H1 (cell line): ENCODE results near the gene NEK2. TPM values are rescaled to one million over a fixed set of nuclear protein-coding genes. Genes with fewer than 3 reads are reported as not detected.
A peak's percentile ranks its signal among the peaks of the same experiment; 100 is the strongest.

Experiments used
- CTCF ChIA-PET: fragments of 300-600 bp; sonication (Branson Sonifier 250); formaldehyde crosslinking; loops from one replicate; lab custom pipeline; 2021; ENCODE audit not compliant: partially characterized antibody; lab: Charles Lee
- POLR2A ChIA-PET: fragments of 300-600 bp; sonication (Branson Sonifier 250); formaldehyde crosslinking; loops from one replicate; lab custom pipeline; 2021; ENCODE audit warnings: inconsistent platforms; ENCODE audit not compliant: partially characterized antibody; lab: Charles Lee
- DNase-seq, 2 experiments: peaks; one replicate each; pipeline versions ENCODE4 v3.0.0 to v3.0.0-alpha.2; 2010 to 2022; ENCODE audit warnings: low spot score in 2 of 2, low read depth in 1 of 2, mixed read lengths in 1 of 2
- FAIRE-seq: peaks from 2 replicates; lab custom pipeline; 2011; peaks lifted over from hg19 to GRCh38; lab: Jason Lieb, UNC
- H2AFZ ChIP-seq: 2 replicates; pipeline ENCODE4 v1.8.1; 2012; ENCODE audit warnings: low read length, inconsistent platforms
- H2AK5ac ChIP-seq: 2 replicates; pipeline ENCODE4 v1.6.1; 2013; ENCODE audit warnings: low read depth, low read length
- H2BK120ac ChIP-seq: replicated peaks from 2 replicates; pipeline ENCODE3; 2013; ENCODE audit warnings: low read depth, low read length, inconsistent platforms
- H2BK12ac ChIP-seq: 2 replicates; pipeline ENCODE4 v1.6.1; 2013; ENCODE audit warnings: low read depth, low read length
- H2BK15ac ChIP-seq: 2 replicates; pipeline ENCODE4 v1.6.1; 2013; ENCODE audit warnings: low read length
- H2BK20ac ChIP-seq: 2 replicates; pipeline ENCODE4 v1.6.1; 2013; ENCODE audit warnings: low read length
- H2BK5ac ChIP-seq: 2 replicates; pipeline ENCODE4 v1.6.1; 2013; ENCODE audit warnings: low read depth, low read length
- H3K14ac ChIP-seq: 2 replicates; pipeline ENCODE4 v1.6.1; 2013; ENCODE audit warnings: inconsistent platforms; ENCODE audit not compliant: insufficient read length
- H3K18ac ChIP-seq: 2 replicates; pipeline ENCODE4 v1.6.1; 2013; ENCODE audit warnings: low read length; ENCODE audit errors: extremely low read depth
- H3K23ac ChIP-seq: 2 replicates; pipeline ENCODE4 v1.6.1; 2013; ENCODE audit warnings: inconsistent platforms; ENCODE audit not compliant: insufficient read length
- H3K23me2 ChIP-seq: 2 replicates; pipeline ENCODE4 v1.6.1; 2013; ENCODE audit warnings: low read depth, low read length
- H3K27ac ChIP-seq: 2 replicates; pipeline ENCODE4 v1.6.1; 2011; ENCODE audit warnings: low read depth, low read length, inconsistent platforms
- H3K27me3 ChIP-seq, 4 experiments: replicated peaks in 1 of 4; 1 replicate in 1 of 4; 2 replicates in 3 of 4; pipeline versions ENCODE4 v1.6.1 to v1.8.1; 2011 to 2013; ENCODE audit warnings: low read length in 3 of 4, mild to moderate bottlenecking in 3 of 4, inconsistent platforms in 2 of 4, mixed read lengths in 2 of 4, moderate library complexity in 1 of 4; ENCODE audit not compliant: control insufficient read depth in 3 of 4, insufficient read depth in 3 of 4; ENCODE audit errors: extremely low read depth in 1 of 4
- H3K36me3 ChIP-seq, 4 experiments: 2 replicates each; pipeline versions ENCODE4 v1.6.1 to v1.8.1; 2011 to 2013; ENCODE audit warnings: mild to moderate bottlenecking in 4 of 4, low read length in 3 of 4, moderate library complexity in 2 of 4, control low read depth in 1 of 4, inconsistent platforms in 1 of 4; ENCODE audit not compliant: insufficient read depth in 4 of 4, control insufficient read depth in 2 of 4
- H3K4ac ChIP-seq: replicated peaks from 2 replicates; pipeline ENCODE3; 2013; ENCODE audit warnings: low read length, low read depth, mixed read lengths, inconsistent platforms; ENCODE audit not compliant: insufficient read length
- H3K4me1 ChIP-seq, 4 experiments: replicated peaks in 1 of 4; 1 replicate in 1 of 4; 2 replicates in 3 of 4; pipeline versions ENCODE4 v1.6.1 to v1.8.1; 2011 to 2013; ENCODE audit warnings: low read length in 3 of 4, inconsistent platforms in 2 of 4, mixed read lengths in 1 of 4; ENCODE audit not compliant: insufficient read depth in 4 of 4, control insufficient read depth in 3 of 4
- H3K4me2 ChIP-seq, 2 experiments: 2 replicates each; pipeline versions ENCODE4 v1.6.1 to v1.8.1; 2011 to 2013; ENCODE audit warnings: low read depth in 2 of 2, low read length in 2 of 2, control low read depth in 1 of 2, inconsistent platforms in 1 of 2, mild to moderate bottlenecking in 1 of 2; ENCODE audit not compliant: insufficient read depth in 1 of 2
- H3K4me3 ChIP-seq, 4 experiments: fragments of 200-600, 300-600 bp in 1 of 4; sonication (generic), shearing (Covaris generic), sonication (Bioruptor Twin) in 1 of 4; 2 replicates each; pipeline versions ENCODE4 v1.5.1 to v1.8.1; 2011 to 2016; ENCODE audit warnings: low read length in 4 of 4, low read depth in 3 of 4, control low read depth in 2 of 4, inconsistent platforms in 2 of 4, mild to moderate bottlenecking in 2 of 4, mixed read lengths in 1 of 4, moderate library complexity in 1 of 4; ENCODE audit not compliant: insufficient read depth in 2 of 4; ENCODE audit errors: extremely low read depth in 1 of 4
- H3K56ac ChIP-seq: replicated peaks from 2 replicates; pipeline ENCODE3; 2013; ENCODE audit warnings: low read depth, mild to moderate bottlenecking, mixed read lengths, low read length, inconsistent platforms; ENCODE audit not compliant: insufficient read length
- H3K79me1 ChIP-seq: 2 replicates; pipeline ENCODE4 v1.6.1; 2013; ENCODE audit warnings: low read depth, low read length, control low read depth
- H3K79me2 ChIP-seq, 2 experiments: 2 replicates each; pipeline versions ENCODE4 v1.6.1 to v1.8.1; 2012 to 2013; ENCODE audit warnings: low read length in 2 of 2, mild to moderate bottlenecking in 2 of 2, inconsistent platforms in 1 of 2; ENCODE audit not compliant: insufficient read depth in 2 of 2, control insufficient read depth in 1 of 2
- H3K9ac ChIP-seq, 4 experiments: replicated peaks in 1 of 4; 1 replicate in 1 of 4; 2 replicates in 3 of 4; pipeline versions ENCODE4 v1.6.1 to v1.8.1; 2011 to 2013; ENCODE audit warnings: low read depth in 3 of 4, low read length in 3 of 4, control low read depth in 2 of 4, mild to moderate bottlenecking in 2 of 4, moderate library complexity in 2 of 4, inconsistent platforms in 1 of 4; ENCODE audit errors: extremely low read depth in 1 of 4
- H3K9me3 ChIP-seq, 2 experiments: 2 replicates each; pipeline versions ENCODE4 v1.6.1 to v1.8.1; 2012 to 2013; ENCODE audit warnings: mild to moderate bottlenecking in 2 of 2, moderate library complexity in 2 of 2, control low read depth in 1 of 2, inconsistent platforms in 1 of 2, low read depth in 1 of 2, low read length in 1 of 2, mixed read lengths in 1 of 2; ENCODE audit not compliant: insufficient read depth in 2 of 2
- H4K20me1 ChIP-seq, 2 experiments: replicated peaks in 1 of 2; 2 replicates each; pipeline versions ENCODE3 to v1.8.1; 2011 to 2013; ENCODE audit warnings: inconsistent platforms in 2 of 2, low read length in 2 of 2, mild to moderate bottlenecking in 1 of 2; ENCODE audit not compliant: insufficient read depth in 2 of 2, control insufficient read depth in 1 of 2
- H4K5ac ChIP-seq: 2 replicates; pipeline ENCODE4 v1.6.1; 2013; ENCODE audit warnings: low read length, low read depth, mixed read lengths, inconsistent platforms; ENCODE audit not compliant: insufficient read length
- H4K8ac ChIP-seq: 2 replicates; pipeline ENCODE4 v1.8.0; 2013; ENCODE audit warnings: mild to moderate bottlenecking, moderate library complexity, low read length, inconsistent platforms; ENCODE audit not compliant: insufficient read depth; ENCODE audit errors: extremely low read depth
- H4K91ac ChIP-seq: replicated peaks from 2 replicates; pipeline ENCODE3; 2013; ENCODE audit warnings: low read length, mixed read lengths, inconsistent platforms; ENCODE audit not compliant: insufficient read length
- FOSL1 ChIP-seq: IDR thresholded peaks from 2 replicates; pipeline ENCODE4 v1.6.1; 2011; ENCODE audit warnings: mild to moderate bottlenecking, low read depth, low read length, moderate library complexity; ENCODE audit not compliant: insufficient read depth
- GTF2F1 ChIP-seq: IDR thresholded peaks from 2 replicates; pipeline ENCODE4 v1.6.1; 2012; ENCODE audit warnings: low read depth, low read length, improper control_type of control experiment, borderline replicate concordance
- JUN ChIP-seq: IDR thresholded peaks from 2 replicates; pipeline ENCODE4 v1.6.1; 2011; ENCODE audit warnings: low read depth, mild to moderate bottlenecking, improper control_type of control experiment, low read length
- PHF8 ChIP-seq: fragments of 200-600 bp; sonication (generic); conservative IDR thresholded peaks from 2 replicates; pipeline ENCODE4 v1.7.1; 2012; ENCODE audit warnings: low read depth, mild to moderate bottlenecking, inconsistent platforms, low read length, moderate library complexity
- RNF2 ChIP-seq: fragments of 200-900, 300-1000 bp; sonication (generic); IDR thresholded peaks from 2 replicates; pipeline ENCODE4 v1.7.1; 2016; ENCODE audit warnings: borderline replicate concordance, low read depth, mild to moderate bottlenecking, antibody characterized with exemption, low read length; ENCODE audit not compliant: poor library complexity, severe bottlenecking; ENCODE audit errors: missing control alignments
- SIX5 ChIP-seq: IDR thresholded peaks from 2 replicates; pipeline ENCODE4 v1.6.1; 2011; ENCODE audit warnings: mild to moderate bottlenecking, low read depth, low read length
- WGBS, 2 experiments: shearing (Covaris generic) in 1 of 2; methylation state at CpG; one replicate each; pipeline versions ENCODE4 v1.1.6 to v1.1.7; 2013 to 2015; ENCODE audit warnings: low lambda C conversion rate in 2 of 2, mixed read lengths in 2 of 2, inconsistent platforms in 1 of 2, low coverage in 1 of 2, missing lambda C conversion rate in 1 of 2; ENCODE audit not compliant: insufficient replicate concordance in 2 of 2, insufficient coverage in 1 of 2, insufficient read length in 1 of 2; ENCODE audit errors: extremely low coverage in 1 of 2, missing lambda C conversion rate in 1 of 2; 5-methylcytosine and 5-hydroxymethylcytosine counted together
- polyA plus RNA-seq, 7 experiments: library from polyadenylated mRNA; depleted of rRNA in 3 of 7; stranded (reverse) in 5 of 7; unstranded in 2 of 7; fragments of >200 nt in 5 of 7; fragments of 200-250 nt in 2 of 7; gene quantifications; 1 replicate in 5 of 7; 2 replicates in 1 of 7; 4 replicates in 1 of 7; pipeline versions ENCODE4 v1.2.1 to v1.2.3, GENCODE V29; 2011 to 2013; ENCODE audit warnings: missing spikeins in 2 of 7, mixed read lengths in 2 of 7
- total RNA-seq: library from RNA; stranded (reverse); fragmentation: NEBNext Ultra II Directional; extraction: Animal tissue kit (Norgen Biotek cat#: 25700); gene quantifications from 2 replicates; pipeline ENCODE4 v1.2.1, GENCODE V29; 2021

NEK2 gene
- total and polyA plus RNA-seq, 2 of the 8 experiments (the other 6 are each of a cell fraction or from before 2014, with no cell fraction given), result 8.4 to 22.9 TPM

- Histone ChIP-seq H3K23ac (no peak overlapping the region), H4K91ac (no peak overlapping the region), H3K27ac (no peak overlapping the region; the same call in 1 of the 2 replicates), H3K27me3 (no peaks in the 10 kb centered on the region), H3K23me2 (peaks cover 4% of the 10 kb centered on the region; the same call in 1 of the 2 replicates), H3K4ac (no peak overlapping the region), H3K56ac (no peak overlapping the region), H3K9me3 (no peaks in the 10 kb centered on the region), H2AK5ac (no peak overlapping the region), H3K14ac (no peak overlapping the region), H2BK20ac (no peak overlapping the region), H2AFZ (no peak overlapping the region), H4K20me1 (no peaks in the 10 kb centered on the region), H3K4me3 (no peak overlapping the region), H2BK15ac (0 out of 2 replicates have a peak overlapping the region, but pooled peaks have one; percentile 16), H2BK12ac (no peak overlapping the region), H3K4me2 (no peak overlapping the region), H4K5ac (no peak overlapping the region), H3K79me1 (no peaks in the 10 kb centered on the region), H3K36me3 (no peaks in the 10 kb centered on the region), H4K8ac (no peak overlapping the region; the same call in 1 of the 2 replicates), H3K79me2 (no peaks in the 10 kb centered on the region), H3K18ac (no peak overlapping the region), H3K9ac (no peak overlapping the region), H2BK5ac (no peak overlapping the region), H3K4me1 (no peaks in the 10 kb centered on the region; a peak in 1 of 7 replicates), H2BK120ac (no peak overlapping the region)
- FAIRE-seq, result no peak
- DNase-seq, result no peak
- CTCF ChIA-PET, result interaction anchor here (0.5 to 2.0 kb wide), 7 partner anchors 9 to 1995 kb away, joined by 3 to 9 read pairs (median 3); no protein-coding TSS in a partner anchor
- TF ChIP-seq PHF8 (no peak), SIX5 (no peak), JUN (no peak), FOSL1 (no peak), GTF2F1 (no peak), RNF2 (no peak)
- 85% methylated on average over 8 of the region's 8 CpGs; no CpG with 5 or more reads in 1 of the 2 experiments for whole genome bisulfite sequencing, 2 experiments
- POLR2A ChIA-PET, result no interaction called here
Measured at GRCh38 chr1:211619033-211619996, 56.1 kb downstream of the NEK2 start.
